Right hindlimb (tissue), 1 donor: ENCODE measurements around the gene ELL.
"Not testable (repeated sequence)": the region's sequence is repeated elsewhere in the genome, so short reads cannot be mapped to it uniquely, and the experiment has no call there.

Experiments
- DNase-seq: peaks from one replicate; pipeline ENCODE4 v3.0.0-alpha.2; 2018

ELL gene

GRCh38 chr19:18529782-18530181 lies 7.9 kb upstream of the ELL start:
- DNase-seq: no peak

- DNase-seq: no peak
Measured at GRCh38 chr19:18526316-18526715, 4.4 kb upstream of the ELL start.

GRCh38 chr19:18523841-18524240 lies 2.0 kb upstream of the ELL start:
- DNase-seq: no peak

GRCh38 chr19:18522862-18523440 lies 1.1 kb upstream of the ELL start:
- not testable (repeated sequence) for DNase-seq

- DNase-seq: peak; percentile 100
Measured at GRCh38 chr19:18522124-18522861, 423 bp upstream of the ELL start.

- DNase-seq: peak; percentile 55
Measured at GRCh38 chr19:18520848-18521691, 800 bp downstream of the ELL start.

GRCh38 chr19:18519962-18520847 lies 1.7 kb downstream of the ELL start:
- DNase-seq: peak; percentile 73

GRCh38 chr19:18518639-18519038 lies 3.2 kb downstream of the ELL start:
- DNase-seq: no peak

GRCh38 chr19:18517606-18518005 lies 4.3 kb downstream of the ELL start:
- DNase-seq: no peak

- no peak for DNase-seq
Measured at GRCh38 chr19:18515959-18516358, 5.9 kb downstream of the ELL start.

GRCh38 chr19:18514800-18515682 lies 6.8 kb downstream of the ELL start:
- no peak for DNase-seq

GRCh38 chr19:18513868-18514267 lies 8.0 kb downstream of the ELL start:
- DNase-seq: no peak

GRCh38 chr19:18510216-18510615 lies 11.7 kb downstream of the ELL start:
- DNase-seq: no peak

GRCh38 chr19:18508585-18508984 lies 13.3 kb downstream of the ELL start:
- DNase-seq: no peak

GRCh38 chr19:18507727-18508440 lies 14.0 kb downstream of the ELL start:
- peak; percentile 69 for DNase-seq

GRCh38 chr19:18507021-18507726 lies 14.7 kb downstream of the ELL start:
- no peak for DNase-seq

- DNase-seq: no peak
Measured at GRCh38 chr19:18506101-18506930, 15.6 kb downstream of the ELL start.

GRCh38 chr19:18504886-18505610 lies 16.8 kb downstream of the ELL start:
- DNase-seq: no peak
